Esophagus squamous epithelium (tissue), 4 donors: ENCODE results near the gene RAP2C.

Experiments
- POLR2A ChIP-seq, 4 donors: fragments of 450-650 bp; IDR thresholded peaks; one replicate each; pipeline ENCODE4 v1.6.1; 2017; ENCODE audit warnings: antibody characterized with exemption in 4 of 4, mild to moderate bottlenecking in 4 of 4, moderate library complexity in 3 of 4
- TF ChIP-seq, protein P1 (sequence below), 6 experiments: fragments of 450-650 bp in 4 of 6; fragments of 200-600 bp in 2 of 6; sonication (generic) in 2 of 6; IDR thresholded peaks; one replicate each; pipeline ENCODE4 v1.5.1; 2016 to 2019; ENCODE audit warnings: antibody characterized with exemption in 6 of 6, mild to moderate bottlenecking in 4 of 6, moderate library complexity in 4 of 6

DNA sequence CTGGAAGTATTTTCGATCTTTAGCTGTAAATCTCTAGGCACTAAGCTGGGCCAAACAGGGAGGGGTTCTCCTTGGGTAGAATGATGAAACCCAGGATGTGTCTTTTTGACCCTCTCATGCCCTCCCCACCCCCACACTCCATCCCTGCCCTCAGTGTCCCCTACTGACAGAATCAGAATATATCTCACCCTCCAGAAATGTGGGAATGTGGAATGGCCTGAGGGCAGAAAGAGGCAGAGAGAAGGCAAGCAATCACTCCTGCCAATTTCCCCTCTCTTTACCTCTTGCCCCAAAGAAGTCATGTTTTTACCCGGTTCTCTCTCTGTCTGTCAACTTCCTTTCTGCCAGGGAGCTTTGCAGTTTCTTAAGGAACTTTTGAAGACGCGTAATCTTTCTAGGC is 34.4 kb downstream of the RAP2C start:
- TF ChIP-seq, protein P1, sequence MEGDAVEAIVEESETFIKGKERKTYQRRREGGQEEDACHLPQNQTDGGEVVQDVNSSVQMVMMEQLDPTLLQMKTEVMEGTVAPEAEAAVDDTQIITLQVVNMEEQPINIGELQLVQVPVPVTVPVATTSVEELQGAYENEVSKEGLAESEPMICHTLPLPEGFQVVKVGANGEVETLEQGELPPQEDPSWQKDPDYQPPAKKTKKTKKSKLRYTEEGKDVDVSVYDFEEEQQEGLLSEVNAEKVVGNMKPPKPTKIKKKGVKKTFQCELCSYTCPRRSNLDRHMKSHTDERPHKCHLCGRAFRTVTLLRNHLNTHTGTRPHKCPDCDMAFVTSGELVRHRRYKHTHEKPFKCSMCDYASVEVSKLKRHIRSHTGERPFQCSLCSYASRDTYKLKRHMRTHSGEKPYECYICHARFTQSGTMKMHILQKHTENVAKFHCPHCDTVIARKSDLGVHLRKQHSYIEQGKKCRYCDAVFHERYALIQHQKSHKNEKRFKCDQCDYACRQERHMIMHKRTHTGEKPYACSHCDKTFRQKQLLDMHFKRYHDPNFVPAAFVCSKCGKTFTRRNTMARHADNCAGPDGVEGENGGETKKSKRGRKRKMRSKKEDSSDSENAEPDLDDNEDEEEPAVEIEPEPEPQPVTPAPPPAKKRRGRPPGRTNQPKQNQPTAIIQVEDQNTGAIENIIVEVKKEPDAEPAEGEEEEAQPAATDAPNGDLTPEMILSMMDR (IDR thresholded peaks at IDR 0.05) = no peak
- TF ChIP-seq POLR2A (IDR thresholded peaks at IDR 0.05) = no peak
